Renal cortex interstitium (tissue), 11 donors: ENCODE data around the gene RRP1. TPM values are rescaled to one million over a fixed set of nuclear protein-coding genes. Genes with fewer than 3 reads are reported as not detected.
"Not testable (repeated sequence)": the region's sequence is repeated elsewhere in the genome, so short reads cannot be mapped to it uniquely, and the experiment has no call there.

Experiments used
- DNase-seq, 11 donors: peaks; one replicate each; pipeline ENCODE4 v3.0.0-alpha.2; 2013; ENCODE audit warnings: low read depth in 9 of 11, low spot score in 4 of 11; ENCODE audit errors: extremely low read depth in 1 of 11
- polyA plus RNA-seq, 3 donors: library from polyadenylated mRNA; unstranded; fragments of 120-200 nt; gene quantifications; one replicate each; pipeline ENCODE4 v1.2.1, GENCODE V29; 2013; ENCODE audit not compliant: insufficient read length in 3 of 3

The RRP1 gene
- polyA plus RNA-seq, 3 donors = 31.3 to 33.7 (median 31.7) TPM

GRCh38 chr21:43822741-43823140 is 33.4 kb downstream of the RRP1 start:
- not testable (repeated sequence) for DNase-seq

GRCh38 chr21:43824333-43825241 is 35.2 kb downstream of the RRP1 start:
- DNase-seq = no peak

GRCh38 chr21:43825242-43825935 is 36.0 kb downstream of the RRP1 start:
- no peak for DNase-seq

GRCh38 chr21:43825936-43826622 is 36.7 kb downstream of the RRP1 start:
- peak in 8 of 11 donors; percentile 13 to 65 (median 44) for DNase-seq

DNA sequence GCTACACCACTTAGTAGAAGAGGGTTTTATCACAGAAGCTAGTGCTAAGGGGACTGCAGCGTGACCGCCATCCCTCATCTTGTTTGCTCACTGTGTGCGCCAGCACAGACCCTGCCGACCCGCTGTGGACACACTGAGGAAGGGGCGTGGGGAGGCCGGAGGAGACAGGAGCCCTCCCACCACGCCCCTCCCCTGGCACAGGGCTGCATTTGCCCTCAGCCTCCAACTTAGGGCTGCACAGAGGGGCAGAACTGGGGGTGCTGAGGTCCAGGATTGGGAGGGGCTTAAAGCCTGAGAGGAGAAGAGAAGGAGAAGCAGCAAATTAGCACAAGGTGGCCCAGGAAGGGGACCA is 37.2 kb downstream of the RRP1 start:
- no peak for DNase-seq

GRCh38 chr21:43827015-43827611 is 37.7 kb downstream of the RRP1 start:
- no peak for DNase-seq

DNA sequence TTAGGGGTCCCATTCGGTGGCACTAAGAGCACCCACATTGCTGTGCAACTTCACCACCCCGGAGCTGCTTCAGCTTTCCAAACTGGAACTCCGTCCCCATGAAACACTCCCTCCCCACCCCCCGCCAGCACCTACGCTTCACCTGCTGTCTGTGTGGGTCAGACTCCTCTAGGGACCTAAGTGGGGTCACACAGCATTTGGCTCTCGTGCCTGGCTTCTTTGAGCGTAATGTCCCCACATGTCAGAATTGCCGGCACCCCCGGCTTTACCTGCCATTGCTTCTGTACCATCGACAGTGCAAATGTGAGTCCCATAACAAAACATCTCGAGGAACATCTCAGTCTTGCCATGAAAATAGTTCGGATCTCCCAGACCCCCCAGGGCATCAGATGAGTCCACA is 39.8 kb downstream of the RRP1 start:
- DNase-seq = no peak

DNA sequence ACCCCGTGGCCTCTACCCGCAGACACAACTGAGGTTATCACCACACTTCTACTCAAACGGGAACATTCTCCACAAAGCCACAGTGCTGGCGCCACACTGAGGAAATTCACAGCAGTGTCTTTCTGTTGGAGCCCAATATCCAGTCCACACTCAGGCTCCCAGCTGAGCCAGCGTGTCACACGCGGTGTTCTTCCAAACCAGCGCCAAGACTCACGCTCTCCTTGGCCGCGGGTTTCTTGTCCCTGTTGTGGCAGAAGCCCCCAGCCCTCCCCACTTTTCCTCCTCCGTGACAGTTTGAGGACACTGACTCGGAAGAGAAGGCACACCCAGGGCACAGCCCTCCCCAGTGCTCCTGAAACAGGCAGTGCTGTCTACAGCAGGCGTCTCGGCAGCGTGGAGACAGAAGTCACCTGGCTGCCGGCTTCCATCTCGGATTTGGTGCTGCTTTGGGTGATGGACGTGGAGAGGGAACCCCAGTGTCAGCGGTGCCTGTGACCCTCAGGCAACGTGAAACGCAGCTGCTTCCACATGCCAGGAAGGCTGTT is 40.3 kb downstream of the RRP1 start:
- no peak for DNase-seq

- DNase-seq = no peak
These were observed 42.8 kb downstream of the RRP1 start for GRCh38 chr21:43832158-43832550.

GRCh38 chr21:43832648-43833047 is 43.3 kb downstream of the RRP1 start:
- no peak for DNase-seq

GRCh38 chr21:43834146-43834905 is 44.9 kb downstream of the RRP1 start:
- no peak for DNase-seq

GRCh38 chr21:43835050-43835449 is 45.7 kb downstream of the RRP1 start:
- no peak for DNase-seq

DNA sequence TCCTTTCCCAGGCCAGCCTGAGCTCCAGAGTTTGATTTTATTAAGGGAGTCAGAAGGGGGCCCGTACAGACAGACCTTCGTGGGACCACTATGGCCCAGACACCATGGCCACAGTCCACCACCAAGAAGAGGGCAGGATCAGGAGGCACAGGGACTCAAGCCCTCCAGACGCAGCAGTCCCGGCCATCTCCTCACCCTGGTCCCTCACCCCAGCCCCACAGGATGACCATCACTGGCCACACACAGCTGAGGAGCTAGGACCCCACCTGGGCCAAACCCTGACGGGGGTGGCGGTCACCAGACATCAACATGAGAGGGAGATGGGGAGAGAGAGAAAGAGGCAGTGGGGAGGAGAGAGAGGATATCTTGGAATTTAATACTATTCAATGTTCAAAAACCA is 46.5 kb downstream of the RRP1 start:
- DNase-seq = no peak

GRCh38 chr21:43836616-43837015 is 47.2 kb downstream of the RRP1 start:
- DNase-seq = no peak

DNA sequence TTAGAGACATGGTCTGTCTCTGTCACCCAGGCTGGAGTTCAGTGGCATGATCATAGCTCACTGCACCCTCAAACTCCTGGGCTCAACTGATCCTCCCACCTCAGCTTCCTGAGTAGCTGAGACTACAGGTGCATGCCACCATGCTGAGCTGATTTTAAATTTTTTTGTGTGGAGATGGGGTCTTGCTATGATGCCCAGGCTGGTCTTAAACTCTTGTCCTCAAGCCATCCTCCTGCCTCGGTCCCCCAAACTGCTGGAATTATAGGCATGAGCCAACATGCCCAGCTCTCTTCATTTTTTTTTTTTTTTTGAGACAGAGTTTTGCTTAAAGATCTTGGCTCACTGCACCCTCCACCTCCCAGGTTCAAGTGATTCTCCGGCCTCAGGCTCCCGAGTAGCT is 50.9 kb downstream of the RRP1 start:
- no peak for DNase-seq

GRCh38 chr21:43842742-43843141 is 53.4 kb downstream of the RRP1 start:
- no peak for DNase-seq

GRCh38 chr21:43844906-43845305 is 55.5 kb downstream of the RRP1 start:
- not testable (repeated sequence) for DNase-seq

DNA sequence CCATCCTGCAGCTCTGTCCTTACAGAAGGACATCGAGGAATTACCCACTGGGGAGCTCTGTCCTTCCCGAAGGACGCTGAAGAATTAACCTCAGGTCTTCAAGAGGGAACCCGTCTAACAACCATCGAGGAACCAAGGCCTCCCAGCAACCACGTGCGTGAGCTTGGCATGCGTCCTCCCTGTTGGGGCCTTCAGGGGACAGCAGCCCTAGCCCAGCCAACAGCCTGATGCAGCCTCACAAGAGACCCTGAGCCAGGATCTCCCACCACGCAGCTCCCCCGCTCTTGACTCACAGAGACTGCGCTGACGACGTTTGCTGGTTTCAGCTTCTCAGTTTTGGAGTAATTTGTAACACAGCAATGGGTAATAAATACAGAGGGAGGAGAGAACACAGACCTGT is 56.0 kb downstream of the RRP1 start:
- no peak for DNase-seq

- no peak for DNase-seq
These were observed 57.1 kb downstream of the RRP1 start for GRCh38 chr21:43846430-43846829.
